ENCODE results near the gene PTPRC.

PTPRC gene

DNA sequence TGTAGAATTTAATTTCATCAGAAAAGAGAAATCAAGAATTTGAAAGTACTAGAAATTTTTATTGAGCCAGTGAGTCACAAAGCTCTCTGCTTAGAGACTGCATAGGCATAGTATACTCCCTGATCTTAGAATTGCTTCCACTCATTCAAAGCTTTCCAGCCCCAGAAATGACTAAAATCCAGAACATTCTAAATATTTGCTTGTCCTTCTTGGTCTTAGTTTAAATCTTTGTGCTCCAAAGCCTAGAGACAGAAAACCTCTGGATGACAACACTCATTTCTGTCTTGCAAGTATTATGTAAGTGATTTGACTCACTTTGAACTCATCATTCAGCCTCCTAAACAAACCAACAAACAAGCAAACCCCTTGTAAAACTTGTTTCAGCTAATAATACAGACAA lies 74.2 kb downstream of the PTPRC start:
- TF ChIP-seq, protein P1, sequence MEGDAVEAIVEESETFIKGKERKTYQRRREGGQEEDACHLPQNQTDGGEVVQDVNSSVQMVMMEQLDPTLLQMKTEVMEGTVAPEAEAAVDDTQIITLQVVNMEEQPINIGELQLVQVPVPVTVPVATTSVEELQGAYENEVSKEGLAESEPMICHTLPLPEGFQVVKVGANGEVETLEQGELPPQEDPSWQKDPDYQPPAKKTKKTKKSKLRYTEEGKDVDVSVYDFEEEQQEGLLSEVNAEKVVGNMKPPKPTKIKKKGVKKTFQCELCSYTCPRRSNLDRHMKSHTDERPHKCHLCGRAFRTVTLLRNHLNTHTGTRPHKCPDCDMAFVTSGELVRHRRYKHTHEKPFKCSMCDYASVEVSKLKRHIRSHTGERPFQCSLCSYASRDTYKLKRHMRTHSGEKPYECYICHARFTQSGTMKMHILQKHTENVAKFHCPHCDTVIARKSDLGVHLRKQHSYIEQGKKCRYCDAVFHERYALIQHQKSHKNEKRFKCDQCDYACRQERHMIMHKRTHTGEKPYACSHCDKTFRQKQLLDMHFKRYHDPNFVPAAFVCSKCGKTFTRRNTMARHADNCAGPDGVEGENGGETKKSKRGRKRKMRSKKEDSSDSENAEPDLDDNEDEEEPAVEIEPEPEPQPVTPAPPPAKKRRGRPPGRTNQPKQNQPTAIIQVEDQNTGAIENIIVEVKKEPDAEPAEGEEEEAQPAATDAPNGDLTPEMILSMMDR (IDR thresholded peaks at IDR 0.05; ENCODE audit: low read depth, low read length) = no peak
- Histone ChIP-seq H3K4me3 (ENCODE audit: low read depth, low read length) (no peak overlapping the region), H3K27me3 (ENCODE audit: insufficient read depth, low read depth, severe bottlenecking) (no peaks in the 10 kb centered on the region), H3K27ac (no peak overlapping the region), H3K9me3 (ENCODE audit: severe bottlenecking) (no peaks in the 10 kb centered on the region), H3K36me3 (no peaks in the 10 kb centered on the region)
- no peak for DNase-seq

DNA sequence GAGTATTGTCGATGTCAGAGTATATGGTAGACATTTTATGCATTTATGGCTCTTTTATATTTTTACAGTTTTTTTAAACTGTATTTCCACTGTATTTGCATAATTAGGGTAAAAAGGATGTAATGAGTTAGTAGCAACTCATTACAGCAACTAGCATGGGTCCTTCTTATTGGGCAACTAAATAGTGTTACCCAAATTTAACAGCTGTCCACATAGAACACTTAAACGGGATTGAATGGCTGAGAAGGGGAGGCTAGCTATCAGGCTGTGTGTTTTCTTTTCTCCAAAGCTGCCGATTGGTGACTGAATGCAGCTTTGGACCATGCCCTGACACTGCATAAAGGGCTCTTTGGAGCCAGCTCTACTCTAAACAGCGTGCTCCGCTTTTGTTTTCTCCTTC lies 75.4 kb downstream of the PTPRC start:
- Histone ChIP-seq H3K27me3 (ENCODE audit: insufficient read depth, low read depth, severe bottlenecking) (no peaks in the 10 kb centered on the region), H3K27ac (no peak overlapping the region), H3K36me3 (no peaks in the 10 kb centered on the region), H3K4me3 (ENCODE audit: low read depth, low read length) (no peak overlapping the region), H3K9me3 (ENCODE audit: severe bottlenecking) (no peaks in the 10 kb centered on the region)
- TF ChIP-seq, protein P1 (IDR thresholded peaks at IDR 0.05; ENCODE audit: low read depth, low read length) = no peak
- DNase-seq = no peak

DNA sequence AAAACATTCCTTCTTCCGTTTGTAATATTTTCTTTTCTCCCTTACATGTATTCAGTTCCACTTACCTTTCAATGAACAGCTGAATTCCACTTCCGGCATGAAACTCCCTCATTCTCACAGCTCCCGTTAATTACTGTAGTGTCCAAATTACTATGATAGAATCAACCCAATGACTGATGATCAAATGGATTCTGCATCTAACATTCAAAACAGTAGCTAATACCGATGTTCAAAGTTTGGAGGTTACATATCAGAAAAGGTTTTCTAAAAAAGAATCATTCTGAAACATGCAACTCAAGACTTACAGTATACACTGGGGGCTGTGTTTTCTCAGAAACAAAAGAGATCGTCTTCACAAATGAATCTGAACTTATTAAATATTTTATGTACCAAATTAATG lies 77.2 kb downstream of the PTPRC start:
- Histone ChIP-seq H3K9me3 (ENCODE audit: severe bottlenecking) (no peaks in the 10 kb centered on the region), H3K4me3 (ENCODE audit: low read depth, low read length) (no peak overlapping the region), H3K36me3 (no peaks in the 10 kb centered on the region), H3K27me3 (ENCODE audit: insufficient read depth, low read depth, severe bottlenecking) (no peaks in the 10 kb centered on the region), H3K27ac (no peak overlapping the region)
- no peak for DNase-seq
- TF ChIP-seq, protein P1 (IDR thresholded peaks at IDR 0.05; ENCODE audit: low read depth, low read length) = no peak

DNA sequence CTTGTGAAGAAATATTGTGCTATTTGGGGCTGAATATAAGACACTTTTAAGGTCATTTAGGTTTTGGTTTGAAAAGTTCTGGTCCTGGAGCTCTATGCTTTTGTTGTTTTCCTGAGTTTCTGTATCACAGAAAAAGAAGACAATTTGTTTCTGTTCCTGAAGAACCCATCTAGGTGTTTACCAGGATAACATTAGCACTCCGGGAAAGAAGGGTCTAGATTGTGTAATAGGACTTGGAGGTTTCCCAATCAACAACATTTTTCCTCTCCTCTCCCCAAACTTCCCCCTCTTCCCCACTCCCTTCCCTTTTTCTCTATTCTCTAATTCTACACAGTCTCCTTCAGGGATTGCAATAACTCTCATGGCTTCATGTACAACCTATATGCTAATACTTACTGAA lies 78.7 kb downstream of the PTPRC start:
- no peak overlapping the region for H3K4me3 ChIP-seq (ENCODE audit: low read depth, low read length)
- TF ChIP-seq, protein P1 (IDR thresholded peaks at IDR 0.05; ENCODE audit: low read depth, low read length) = no peak
- H3K36me3 ChIP-seq = no peaks in the 10 kb centered on the region
- no peak for DNase-seq
- H3K27ac ChIP-seq = no peak overlapping the region
- no peaks in the 10 kb centered on the region for H3K27me3 ChIP-seq (ENCODE audit: insufficient read depth, low read depth, severe bottlenecking)
- no peaks in the 10 kb centered on the region for H3K9me3 ChIP-seq (ENCODE audit: severe bottlenecking)

DNA sequence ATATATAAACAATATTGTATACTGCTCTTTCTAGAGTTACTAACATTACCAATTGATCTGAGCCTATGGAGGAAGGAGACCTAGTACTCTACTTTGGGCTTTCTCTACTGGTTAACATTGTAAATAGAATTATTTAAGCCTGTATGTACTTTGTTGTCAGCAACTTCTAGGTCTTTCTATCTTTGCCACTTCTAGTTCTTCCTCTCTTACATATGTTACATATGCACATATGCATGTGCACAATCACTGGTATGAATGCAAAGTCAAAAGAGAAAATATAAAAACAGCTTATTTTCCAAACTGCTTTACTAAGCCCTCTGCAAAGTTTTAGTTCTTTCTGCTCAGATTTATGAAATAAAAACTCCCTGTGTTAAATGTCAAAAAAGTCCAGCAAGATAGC lies 84.3 kb downstream of the PTPRC start:
- TF ChIP-seq, protein P1 (IDR thresholded peaks at IDR 0.05; ENCODE audit: low read depth, low read length) = no peak
- Histone ChIP-seq H3K4me3 (ENCODE audit: low read depth, low read length) (no peak overlapping the region), H3K27me3 (ENCODE audit: insufficient read depth, low read depth, severe bottlenecking) (no peaks in the 10 kb centered on the region), H3K27ac (no peak overlapping the region), H3K36me3 (no peaks in the 10 kb centered on the region), H3K9me3 (ENCODE audit: severe bottlenecking) (no peaks in the 10 kb centered on the region)
- no peak for DNase-seq

DNA sequence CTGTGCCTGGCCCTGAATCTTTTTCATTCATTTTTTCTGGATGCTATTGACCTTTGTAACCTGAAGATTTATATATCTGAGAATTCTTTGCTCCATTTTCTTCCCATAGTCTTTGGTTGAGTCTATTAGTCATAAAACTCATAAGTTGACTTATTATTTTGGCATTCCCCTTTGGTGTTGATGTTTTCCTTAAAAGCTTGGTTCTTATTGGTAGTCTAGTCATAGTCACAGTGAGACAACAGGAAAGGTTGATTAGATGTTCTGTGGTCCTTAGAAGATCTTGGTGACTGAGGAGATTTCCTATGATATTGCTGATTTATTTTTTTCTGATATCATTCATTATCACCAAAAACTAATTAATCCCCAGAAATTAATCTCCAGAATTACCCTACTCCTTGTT lies 86.2 kb downstream of the PTPRC start:
- no peak overlapping the region for H3K4me3 ChIP-seq (ENCODE audit: low read depth, low read length)
- H3K36me3 ChIP-seq = no peaks in the 10 kb centered on the region
- TF ChIP-seq, protein P1 (IDR thresholded peaks at IDR 0.05; ENCODE audit: low read depth, low read length) = no peak
- no peak overlapping the region for H3K27ac ChIP-seq
- DNase-seq = no peak
- H3K9me3 ChIP-seq (ENCODE audit: severe bottlenecking) = no peaks in the 10 kb centered on the region
- H3K27me3 ChIP-seq (ENCODE audit: insufficient read depth, low read depth, severe bottlenecking) = no peaks in the 10 kb centered on the region
